ENCODE results near the gene RHOT2.

The RHOT2 gene

GRCh38 chr16:683396-684070 lies 15.6 kb downstream of the RHOT2 start:
- CTCF ChIA-PET, result interaction anchor here (0.8 kb wide), 1 partner anchor 10 kb away, joined by 4 read pairs; no protein-coding TSS in a partner anchor
- POLR2A ChIA-PET, result no interaction called here
- 20% methylated on average over 49 of the region's 57 CpGs for WGBS (ENCODE audit: insufficient coverage)

GRCh38 chr16:684071-684794 lies 16.3 kb downstream of the RHOT2 start, which contains the start of gene JMJD8:
Gene JMJD8 (minus strand): TSS chr16:684334. CDS start chr16:684319, 15 bp downstream.
- peaks cover 0 to 49% (median 23%) of the 10 kb centered on the region in 4 experiments for H3K36me3 ChIP-seq (ENCODE audit: control insufficient read depth in 4 of 4, insufficient read depth in 4 of 4, low read length in 3 of 4)
- H3K4me3 ChIP-seq (ENCODE audit: control insufficient read depth in 1 of 7, extremely low read depth in 1 of 7, insufficient read depth in 4 of 7, low read depth in 2 of 7, low read length in 6 of 7), result peak within 1 kb of the TSS; percentile 43 to 81 (median 72)
- DNase-seq, result peak; percentile 92 to 95 (median 93)
- no peaks in the 10 kb centered on the region for H3K9me3 ChIP-seq (ENCODE audit: control extremely low read depth in 1 of 5, control insufficient read depth in 4 of 5, insufficient read depth in 2 of 5, low read depth in 1 of 5, low read length in 4 of 5)
- 2% methylated on average over 72 of the region's 91 CpGs for WGBS (ENCODE audit: insufficient coverage)
- H3K27me3 ChIP-seq (replicated peaks in 2 of 5; ENCODE audit: control insufficient read depth in 4 of 5, insufficient read depth in 5 of 5, low read length in 4 of 5), result no peaks in the 10 kb centered on the region
- ChIA-PET POLR2A (no interaction called here), CTCF (interaction anchor here (0.6 to 0.8 kb wide), 2 partner anchors 11 to 41 kb away, joined by 4 read pairs; no protein-coding TSS in a partner anchor)
- peak within 1 kb of the TSS in 1 of 2 experiments; percentile 64 for H3K27ac ChIP-seq (ENCODE audit: insufficient read depth in 1 of 2, low read depth in 1 of 2, low read length in 2 of 2, poor library complexity in 1 of 2, severe bottlenecking in 2 of 2)
- peaks cover 0 to 57% (median 55%) of the 10 kb centered on the region in 4 experiments for H3K4me1 ChIP-seq (ENCODE audit: control extremely low read depth in 1 of 4, control insufficient read depth in 4 of 4, insufficient read depth in 4 of 4, low read length in 3 of 4)

More at GRCh38 chr16:683396-684070, 15.6 kb downstream of the RHOT2 start:
- Histone ChIP-seq H3K4me3 (ENCODE audit: control insufficient read depth in 1 of 7, extremely low read depth in 1 of 7, insufficient read depth in 4 of 7, low read depth in 2 of 7, low read length in 6 of 7) (peak overlapping the region; percentile 43 to 81 (median 72)), H3K9me3 (ENCODE audit: control extremely low read depth in 1 of 5, control insufficient read depth in 4 of 5, insufficient read depth in 2 of 5, low read depth in 1 of 5, low read length in 4 of 5) (no peaks in the 10 kb centered on the region), H3K27me3 (replicated peaks in 2 of 5; ENCODE audit: control insufficient read depth in 4 of 5, insufficient read depth in 5 of 5, low read length in 4 of 5) (no peaks in the 10 kb centered on the region), H3K27ac (ENCODE audit: insufficient read depth in 1 of 2, low read depth in 1 of 2, low read length in 2 of 2, poor library complexity in 1 of 2, severe bottlenecking in 2 of 2) (peak overlapping the region in 1 of 2 experiments; percentile 64), H3K36me3 (ENCODE audit: control insufficient read depth in 4 of 4, insufficient read depth in 4 of 4, low read length in 3 of 4) (peaks cover 0 to 49% (median 23%) of the 10 kb centered on the region in 4 experiments), H3K4me1 (ENCODE audit: control extremely low read depth in 1 of 4, control insufficient read depth in 4 of 4, insufficient read depth in 4 of 4, low read length in 3 of 4) (peaks cover 0 to 56% (median 53%) of the 10 kb centered on the region in 4 experiments)
- no peak for DNase-seq

- ChIA-PET POLR2A (no interaction called here), CTCF (interaction anchor here (0.6 kb wide), 2 partner anchors 31 to 40 kb away, joined by 3 to 4 read pairs; no protein-coding TSS in a partner anchor)
- 98% methylated on average over 44 of the region's 61 CpGs for WGBS (ENCODE audit: insufficient coverage)
- Histone ChIP-seq H3K36me3 (ENCODE audit: control insufficient read depth in 4 of 4, insufficient read depth in 4 of 4, low read length in 3 of 4) (peaks cover 0 to 49% (median 23%) of the 10 kb centered on the region in 4 experiments), H3K4me3 (ENCODE audit: control insufficient read depth in 1 of 7, extremely low read depth in 1 of 7, insufficient read depth in 4 of 7, low read depth in 2 of 7, low read length in 6 of 7) (peak overlapping the region in 2 of 7 experiments; percentile 77 to 81), H3K4me1 (ENCODE audit: control extremely low read depth in 1 of 4, control insufficient read depth in 4 of 4, insufficient read depth in 4 of 4, low read length in 3 of 4) (peaks cover 0 to 60% (median 57%) of the 10 kb centered on the region in 4 experiments), H3K27ac (ENCODE audit: insufficient read depth in 1 of 2, low read depth in 1 of 2, low read length in 2 of 2, poor library complexity in 1 of 2, severe bottlenecking in 2 of 2) (no peak overlapping the region), H3K9me3 (ENCODE audit: control extremely low read depth in 1 of 5, control insufficient read depth in 4 of 5, insufficient read depth in 2 of 5, low read depth in 1 of 5, low read length in 4 of 5) (no peaks in the 10 kb centered on the region), H3K27me3 (replicated peaks in 2 of 5; ENCODE audit: control insufficient read depth in 4 of 5, insufficient read depth in 5 of 5, low read length in 4 of 5) (no peaks in the 10 kb centered on the region)
- DNase-seq, result no peak
These were observed 17.2 kb downstream of the RHOT2 start for GRCh38 chr16:684961-685696.

GRCh38 chr16:685967-686366 lies 18.0 kb downstream of the RHOT2 start:
- POLR2A ChIA-PET, result no interaction called here
- H3K4me1 ChIP-seq (ENCODE audit: control extremely low read depth in 1 of 4, control insufficient read depth in 4 of 4, insufficient read depth in 4 of 4, low read length in 3 of 4), result peaks cover 0 to 60% (median 53%) of the 10 kb centered on the region in 4 experiments

GRCh38 chr16:686459-687260 lies 18.7 kb downstream of the RHOT2 start:
- ChIA-PET CTCF (interaction anchor here (0.8 to 1.7 kb wide), 2 partner anchors 21 to 26 kb away, joined by 3 to 4 read pairs; no protein-coding TSS in a partner anchor), POLR2A (no interaction called here)
- 98% methylated on average over 50 of the region's 51 CpGs for WGBS (ENCODE audit: insufficient coverage)

More at GRCh38 chr16:685967-686366, 18.0 kb downstream of the RHOT2 start:
- DNase-seq, result no peak
- 88% methylated on average over 9 of the region's 10 CpGs for WGBS (ENCODE audit: insufficient coverage)
- no peaks in the 10 kb centered on the region for H3K9me3 ChIP-seq (ENCODE audit: control extremely low read depth in 1 of 5, control insufficient read depth in 4 of 5, insufficient read depth in 2 of 5, low read depth in 1 of 5, low read length in 4 of 5)
- CTCF ChIA-PET, result interaction anchor here (1.7 kb wide), 1 partner anchor 20 kb away, joined by 4 read pairs; no protein-coding TSS in a partner anchor
- H3K27ac ChIP-seq (ENCODE audit: insufficient read depth in 1 of 2, low read depth in 1 of 2, low read length in 2 of 2, poor library complexity in 1 of 2, severe bottlenecking in 2 of 2), result no peak overlapping the region
- no peak overlapping the region for H3K4me3 ChIP-seq (ENCODE audit: control insufficient read depth in 1 of 7, extremely low read depth in 1 of 7, insufficient read depth in 4 of 7, low read depth in 2 of 7, low read length in 6 of 7)
- peaks cover 0 to under 1% (median 0%) of the 10 kb centered on the region in 5 experiments for H3K27me3 ChIP-seq (replicated peaks in 2 of 5; ENCODE audit: control insufficient read depth in 4 of 5, insufficient read depth in 5 of 5, low read length in 4 of 5)
- peaks cover 0 to 49% (median 23%) of the 10 kb centered on the region in 4 experiments for H3K36me3 ChIP-seq (ENCODE audit: control insufficient read depth in 4 of 4, insufficient read depth in 4 of 4, low read length in 3 of 4)

GRCh38 chr16:687499-687898 lies 19.6 kb downstream of the RHOT2 start:
- WGBS (ENCODE audit: insufficient coverage), result over 99% methylated on average over 19 of the region's 19 CpGs
- POLR2A ChIA-PET, result no interaction called here

More at GRCh38 chr16:686459-687260, 18.7 kb downstream of the RHOT2 start:
- Histone ChIP-seq H3K4me1 (ENCODE audit: control extremely low read depth in 1 of 4, control insufficient read depth in 4 of 4, insufficient read depth in 4 of 4, low read length in 3 of 4) (peaks cover 0 to 53% (median 46%) of the 10 kb centered on the region in 4 experiments), H3K9me3 (ENCODE audit: control extremely low read depth in 1 of 5, control insufficient read depth in 4 of 5, insufficient read depth in 2 of 5, low read depth in 1 of 5, low read length in 4 of 5) (no peaks in the 10 kb centered on the region), H3K27ac (ENCODE audit: insufficient read depth in 1 of 2, low read depth in 1 of 2, low read length in 2 of 2, poor library complexity in 1 of 2, severe bottlenecking in 2 of 2) (no peak overlapping the region), H3K27me3 (replicated peaks in 2 of 5; ENCODE audit: control insufficient read depth in 4 of 5, insufficient read depth in 5 of 5, low read length in 4 of 5) (peaks cover 0 to 6% (median 0%) of the 10 kb centered on the region in 5 experiments), H3K36me3 (ENCODE audit: control insufficient read depth in 4 of 4, insufficient read depth in 4 of 4, low read length in 3 of 4) (peaks cover 0 to 45% (median 23%) of the 10 kb centered on the region in 4 experiments), H3K4me3 (ENCODE audit: control insufficient read depth in 1 of 7, extremely low read depth in 1 of 7, insufficient read depth in 4 of 7, low read depth in 2 of 7, low read length in 6 of 7) (no peak overlapping the region)
- DNase-seq, result no peak

More at GRCh38 chr16:687499-687898, 19.6 kb downstream of the RHOT2 start:
- peaks cover 0 to 45% (median 39%) of the 10 kb centered on the region in 4 experiments for H3K4me1 ChIP-seq (ENCODE audit: control extremely low read depth in 1 of 4, control insufficient read depth in 4 of 4, insufficient read depth in 4 of 4, low read length in 3 of 4)
- CTCF ChIA-PET, result interaction anchor here (1.7 to 1.8 kb wide), 2 partner anchors 22 to 25 kb away, joined by 4 to 5 read pairs; no protein-coding TSS in a partner anchor
- H3K4me3 ChIP-seq (ENCODE audit: control insufficient read depth in 1 of 7, extremely low read depth in 1 of 7, insufficient read depth in 4 of 7, low read depth in 2 of 7, low read length in 6 of 7), result no peak overlapping the region
- no peaks in the 10 kb centered on the region for H3K9me3 ChIP-seq (ENCODE audit: control extremely low read depth in 1 of 5, control insufficient read depth in 4 of 5, insufficient read depth in 2 of 5, low read depth in 1 of 5, low read length in 4 of 5)
- DNase-seq, result no peak
- H3K27me3 ChIP-seq (replicated peaks in 2 of 5; ENCODE audit: control insufficient read depth in 4 of 5, insufficient read depth in 5 of 5, low read length in 4 of 5), result peaks cover 0 to 14% (median 3%) of the 10 kb centered on the region in 5 experiments
- peaks cover 0 to 37% (median 18%) of the 10 kb centered on the region in 4 experiments for H3K36me3 ChIP-seq (ENCODE audit: control insufficient read depth in 4 of 4, insufficient read depth in 4 of 4, low read length in 3 of 4)
- H3K27ac ChIP-seq (ENCODE audit: insufficient read depth in 1 of 2, low read depth in 1 of 2, low read length in 2 of 2, poor library complexity in 1 of 2, severe bottlenecking in 2 of 2), result no peak overlapping the region
